ENCODE data around the gene PUS1.

DNA sequence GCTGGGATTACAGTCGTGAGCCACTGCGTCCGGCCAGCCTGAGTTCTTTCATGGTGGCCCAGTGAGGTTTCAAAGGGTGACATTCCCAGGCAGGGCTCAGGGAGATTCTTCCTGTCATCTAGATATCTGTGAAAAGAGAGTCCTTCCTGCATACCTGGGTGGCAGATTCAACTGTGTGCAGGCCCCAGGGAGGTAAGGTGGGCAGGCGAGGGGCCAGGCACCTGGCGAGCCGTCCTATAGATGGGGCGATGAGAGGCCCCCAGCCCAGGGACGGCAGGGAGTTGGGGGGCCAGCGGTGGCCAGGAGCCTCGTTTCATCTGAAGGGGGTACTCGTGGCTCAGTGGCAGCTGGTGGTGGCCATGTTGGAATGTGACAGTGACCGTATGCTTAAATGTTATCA, 13.6 kb downstream of the PUS1 start:
- TF ChIP-seq ELF4 (IDR thresholded peaks at IDR 0.05): no peak
- TF ChIP-seq ARNT (IDR thresholded peaks at IDR 0.05): no peak

All from HEK293T (cell line).